NCI-H2227 treated with DMSO at 0.1 percent for 48 hours (cell line): ENCODE data around the gene PLEKHO1.
"Not testable (repeated sequence)": the region's sequence is repeated elsewhere in the genome, so short reads cannot be mapped to it uniquely, and the experiment has no call there.

Experiments used
- DNase-seq: peaks from one replicate; lab custom pipeline; 2025; lab: John Stamatoyannopoulos, UW

The PLEKHO1 gene

GRCh38 chr1:150173141-150173585 lies 23.4 kb downstream of the PLEKHO1 start:
- no peak for DNase-seq

GRCh38 chr1:150176593-150176992 lies 26.9 kb downstream of the PLEKHO1 start:
- DNase-seq = no peak

DNA sequence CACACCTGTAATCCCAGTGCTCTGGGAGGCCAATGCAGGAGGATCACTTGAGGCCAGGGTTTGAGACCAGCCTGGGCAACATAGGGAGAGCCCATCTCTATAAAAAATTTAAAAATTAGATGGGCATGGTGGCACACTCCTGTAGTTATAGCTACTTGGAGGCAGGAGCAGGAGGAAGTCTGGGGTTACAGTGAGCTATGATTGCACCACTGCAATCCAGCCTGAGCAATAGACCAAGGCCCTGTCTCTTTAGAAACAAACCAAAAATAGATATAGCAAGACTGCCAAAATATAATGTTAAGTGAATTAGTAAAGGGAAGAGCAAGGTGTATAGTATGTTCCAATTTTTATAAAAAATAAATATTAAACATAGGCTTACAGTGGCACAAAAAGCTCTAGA lies 28.8 kb downstream of the PLEKHO1 start:
- DNase-seq = no peak

DNA sequence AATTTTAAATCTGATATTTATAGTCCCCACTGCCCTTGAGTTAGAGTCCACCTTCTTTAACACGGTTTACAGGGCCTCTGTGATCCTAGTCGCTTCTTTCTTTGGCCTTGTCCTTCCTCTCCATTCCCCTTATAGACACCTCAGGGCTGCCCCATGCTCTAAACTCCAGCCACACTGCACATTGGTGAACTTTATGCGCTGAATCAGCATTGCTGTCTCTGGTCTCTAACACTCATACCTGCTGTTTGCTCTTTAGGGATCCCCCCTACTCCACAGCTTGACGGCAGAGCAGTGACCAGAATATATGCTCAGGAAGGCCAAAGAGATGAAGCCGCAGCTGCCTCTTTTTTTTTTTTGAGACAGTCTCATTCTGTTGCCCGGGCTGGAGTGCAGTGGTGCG lies 30.2 kb downstream of the PLEKHO1 start:
- DNase-seq = no peak

- DNase-seq = no peak
Measured at GRCh38 chr1:150180474-150180873, 30.8 kb downstream of the PLEKHO1 start.

GRCh38 chr1:150182247-150182646 lies 32.5 kb downstream of the PLEKHO1 start:
- no peak for DNase-seq

- no peak for DNase-seq
Measured at GRCh38 chr1:150183061-150183460, 33.3 kb downstream of the PLEKHO1 start.

DNA sequence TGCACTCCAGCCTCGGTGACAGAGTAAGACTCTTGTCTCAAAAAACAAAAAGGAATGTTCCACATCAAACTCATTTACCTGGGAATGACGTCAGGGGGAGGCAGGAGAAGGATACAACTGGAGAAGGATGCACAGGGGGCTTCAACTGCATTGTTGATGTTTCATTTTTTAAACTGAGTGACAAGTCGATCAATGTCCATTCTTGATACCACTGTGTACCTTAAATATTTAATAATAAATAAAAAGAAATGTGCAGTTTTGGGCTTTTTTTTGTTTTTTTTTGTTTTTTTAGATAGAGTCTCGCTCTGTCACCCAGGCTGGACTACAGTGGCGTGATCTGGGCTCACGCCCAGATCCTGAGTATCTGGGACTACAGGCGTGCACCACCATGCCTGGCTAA lies 35.8 kb downstream of the PLEKHO1 start:
- no peak for DNase-seq

- DNase-seq = not testable (repeated sequence)
Measured at GRCh38 chr1:150186438-150186788, 36.7 kb downstream of the PLEKHO1 start.

GRCh38 chr1:150186789-150187559 lies 37.3 kb downstream of the PLEKHO1 start:
- peak; percentile 64 for DNase-seq

GRCh38 chr1:150187560-150187931 lies 37.8 kb downstream of the PLEKHO1 start:
- DNase-seq = no peak

GRCh38 chr1:150192012-150192411 lies 42.3 kb downstream of the PLEKHO1 start:
- no peak for DNase-seq

GRCh38 chr1:150194381-150195031 lies 44.8 kb downstream of the PLEKHO1 start:
- no peak for DNase-seq

GRCh38 chr1:150196417-150196816 lies 46.7 kb downstream of the PLEKHO1 start:
- DNase-seq = no peak

DNA sequence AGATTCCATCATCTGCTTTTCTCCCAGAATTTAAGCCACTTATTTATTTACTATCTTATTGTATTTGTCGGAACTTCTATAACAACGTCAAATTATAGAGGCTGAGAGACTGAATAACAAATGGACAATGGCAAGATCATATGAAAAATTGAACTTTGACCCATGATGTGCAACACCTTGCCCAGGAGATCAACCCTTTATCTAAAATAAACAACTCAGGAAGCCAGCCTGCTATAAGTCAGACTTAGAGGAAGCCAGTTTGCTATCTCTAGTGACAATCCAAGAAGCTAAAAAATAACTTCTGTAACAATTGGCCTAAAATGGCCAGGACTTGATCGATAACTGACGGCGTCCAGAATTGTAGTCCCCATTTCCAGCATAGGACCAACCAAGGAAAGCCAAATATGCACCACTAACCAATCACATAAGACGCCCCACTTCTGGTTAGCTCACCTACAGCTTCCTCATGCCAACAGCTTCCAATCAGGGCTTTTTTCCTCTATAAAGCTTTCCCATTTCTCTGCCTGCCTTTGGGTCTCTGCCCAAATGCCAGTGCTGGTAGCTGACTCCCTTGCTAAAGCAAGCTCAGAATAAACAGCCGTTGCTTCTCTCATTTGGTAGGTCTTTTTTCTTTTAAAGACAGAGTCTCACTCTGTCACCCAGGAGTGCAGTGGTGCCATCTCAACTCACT lies 57.7 kb downstream of the PLEKHO1 start:
- DNase-seq = no peak

DNA sequence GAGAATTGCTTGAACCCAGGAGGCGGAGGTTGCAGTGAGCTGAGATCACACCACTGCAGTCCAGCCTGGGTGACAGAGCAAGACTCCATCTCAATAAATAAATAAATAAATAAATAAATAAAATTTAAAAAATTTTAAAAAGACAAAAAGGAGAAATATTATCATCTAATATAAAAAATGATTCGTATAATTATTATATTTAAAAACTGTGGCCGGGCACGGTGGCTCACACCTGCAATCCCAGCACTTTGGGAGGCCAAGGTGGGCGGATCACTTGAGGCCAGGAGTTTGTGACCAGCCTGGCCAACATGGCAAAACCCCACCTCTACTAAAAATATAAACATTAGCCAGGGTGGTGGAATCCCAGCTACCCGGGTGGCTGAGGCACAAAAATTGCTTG lies 58.7 kb downstream of the PLEKHO1 start:
- not testable (repeated sequence) for DNase-seq
